ENCODE results near the gene CDKAL1.

DNA sequence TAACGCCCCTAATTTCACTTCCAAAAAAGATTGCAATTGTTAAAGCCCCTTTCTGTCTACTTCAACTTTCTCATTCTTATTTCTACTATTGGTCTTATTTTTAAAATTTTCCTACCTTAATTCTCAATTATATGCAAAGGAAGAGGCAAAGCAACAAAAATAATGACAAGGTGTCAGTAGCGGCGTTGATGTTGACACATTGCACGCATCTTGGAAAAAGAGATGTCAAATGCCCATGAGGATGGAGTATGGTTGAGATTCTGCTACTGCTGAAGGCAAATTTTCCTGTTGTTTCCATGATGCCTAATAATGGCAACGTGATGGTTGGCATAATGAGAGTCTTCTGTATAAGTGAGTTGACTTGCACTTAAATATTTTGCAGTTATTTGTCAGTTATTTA, 258.9 kb downstream of the CDKAL1 start:
- TF ChIP-seq POLR2AphosphoS5 (IDR thresholded peaks at IDR 0.05): no peak
- no peak for TF ChIP-seq POLR2A (IDR thresholded peaks at IDR 0.05)

Data from spleen (tissue), 3 donors.